Measurements from ENCODE around the gene PSTPIP1.

DNA sequence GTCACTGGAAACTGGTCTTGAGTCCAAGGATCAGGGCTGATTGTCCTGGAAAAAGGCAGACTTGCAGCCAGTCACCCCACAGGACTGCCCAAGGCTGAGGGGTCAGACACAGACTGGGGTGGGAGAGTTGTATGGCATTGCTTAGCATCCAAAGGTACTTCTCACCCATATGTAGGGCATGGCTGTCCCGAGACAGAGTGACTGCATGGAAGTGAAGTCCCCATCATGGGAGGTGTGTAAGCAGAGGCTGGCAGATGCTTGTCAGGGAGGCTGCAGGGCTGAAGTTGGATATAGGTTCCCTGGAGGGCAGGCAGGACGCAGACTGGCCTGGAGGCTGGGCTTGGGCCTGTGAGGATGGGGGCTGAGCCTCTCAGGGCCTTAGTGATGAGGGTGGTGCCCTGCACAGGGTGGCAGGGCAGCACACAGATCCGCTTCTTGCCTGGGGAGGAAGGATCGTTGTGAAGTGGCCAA, 31.1 kb downstream of the PSTPIP1 start:
- TF ChIP-seq, protein P1, sequence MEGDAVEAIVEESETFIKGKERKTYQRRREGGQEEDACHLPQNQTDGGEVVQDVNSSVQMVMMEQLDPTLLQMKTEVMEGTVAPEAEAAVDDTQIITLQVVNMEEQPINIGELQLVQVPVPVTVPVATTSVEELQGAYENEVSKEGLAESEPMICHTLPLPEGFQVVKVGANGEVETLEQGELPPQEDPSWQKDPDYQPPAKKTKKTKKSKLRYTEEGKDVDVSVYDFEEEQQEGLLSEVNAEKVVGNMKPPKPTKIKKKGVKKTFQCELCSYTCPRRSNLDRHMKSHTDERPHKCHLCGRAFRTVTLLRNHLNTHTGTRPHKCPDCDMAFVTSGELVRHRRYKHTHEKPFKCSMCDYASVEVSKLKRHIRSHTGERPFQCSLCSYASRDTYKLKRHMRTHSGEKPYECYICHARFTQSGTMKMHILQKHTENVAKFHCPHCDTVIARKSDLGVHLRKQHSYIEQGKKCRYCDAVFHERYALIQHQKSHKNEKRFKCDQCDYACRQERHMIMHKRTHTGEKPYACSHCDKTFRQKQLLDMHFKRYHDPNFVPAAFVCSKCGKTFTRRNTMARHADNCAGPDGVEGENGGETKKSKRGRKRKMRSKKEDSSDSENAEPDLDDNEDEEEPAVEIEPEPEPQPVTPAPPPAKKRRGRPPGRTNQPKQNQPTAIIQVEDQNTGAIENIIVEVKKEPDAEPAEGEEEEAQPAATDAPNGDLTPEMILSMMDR (IDR thresholded peaks at IDR 0.05), result no peak
- TF ChIP-seq, protein P2, sequence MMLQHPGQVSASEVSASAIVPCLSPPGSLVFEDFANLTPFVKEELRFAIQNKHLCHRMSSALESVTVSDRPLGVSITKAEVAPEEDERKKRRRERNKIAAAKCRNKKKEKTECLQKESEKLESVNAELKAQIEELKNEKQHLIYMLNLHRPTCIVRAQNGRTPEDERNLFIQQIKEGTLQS (CRISPR knock-in tag; conservative IDR thresholded peaks at IDR 0.05), result no peak
- TF ChIP-seq, protein P3, sequence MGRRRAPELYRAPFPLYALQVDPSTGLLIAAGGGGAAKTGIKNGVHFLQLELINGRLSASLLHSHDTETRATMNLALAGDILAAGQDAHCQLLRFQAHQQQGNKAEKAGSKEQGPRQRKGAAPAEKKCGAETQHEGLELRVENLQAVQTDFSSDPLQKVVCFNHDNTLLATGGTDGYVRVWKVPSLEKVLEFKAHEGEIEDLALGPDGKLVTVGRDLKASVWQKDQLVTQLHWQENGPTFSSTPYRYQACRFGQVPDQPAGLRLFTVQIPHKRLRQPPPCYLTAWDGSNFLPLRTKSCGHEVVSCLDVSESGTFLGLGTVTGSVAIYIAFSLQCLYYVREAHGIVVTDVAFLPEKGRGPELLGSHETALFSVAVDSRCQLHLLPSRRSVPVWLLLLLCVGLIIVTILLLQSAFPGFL (CRISPR knock-in tag; IDR thresholded peaks at IDR 0.05; ENCODE audit: borderline replicate concordance), result no peak
- TF ChIP-seq, protein P4, sequence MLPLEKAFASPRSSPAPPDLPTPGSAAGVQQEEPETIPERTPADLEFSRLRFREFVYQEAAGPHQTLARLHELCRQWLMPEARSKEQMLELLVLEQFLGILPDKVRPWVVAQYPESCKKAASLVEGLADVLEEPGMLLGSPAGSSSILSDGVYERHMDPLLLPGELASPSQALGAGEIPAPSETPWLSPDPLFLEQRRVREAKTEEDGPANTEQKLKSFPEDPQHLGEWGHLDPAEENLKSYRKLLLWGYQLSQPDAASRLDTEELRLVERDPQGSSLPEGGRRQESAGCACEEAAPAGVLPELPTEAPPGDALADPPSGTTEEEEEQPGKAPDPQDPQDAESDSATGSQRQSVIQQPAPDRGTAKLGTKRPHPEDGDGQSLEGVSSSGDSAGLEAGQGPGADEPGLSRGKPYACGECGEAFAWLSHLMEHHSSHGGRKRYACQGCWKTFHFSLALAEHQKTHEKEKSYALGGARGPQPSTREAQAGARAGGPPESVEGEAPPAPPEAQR (CRISPR knock-in tag; IDR thresholded peaks at IDR 0.05), result no peak
- TF ChIP-seq CBFB (CRISPR knock-in tag; IDR thresholded peaks at IDR 0.05; ENCODE audit: low read depth) (no peak), NR2C2 (CRISPR knock-in tag; IDR thresholded peaks at IDR 0.05) (no peak), SP1 (CRISPR knock-in tag; conservative IDR thresholded peaks at IDR 0.05) (no peak)
- TF ChIP-seq, protein P5, sequence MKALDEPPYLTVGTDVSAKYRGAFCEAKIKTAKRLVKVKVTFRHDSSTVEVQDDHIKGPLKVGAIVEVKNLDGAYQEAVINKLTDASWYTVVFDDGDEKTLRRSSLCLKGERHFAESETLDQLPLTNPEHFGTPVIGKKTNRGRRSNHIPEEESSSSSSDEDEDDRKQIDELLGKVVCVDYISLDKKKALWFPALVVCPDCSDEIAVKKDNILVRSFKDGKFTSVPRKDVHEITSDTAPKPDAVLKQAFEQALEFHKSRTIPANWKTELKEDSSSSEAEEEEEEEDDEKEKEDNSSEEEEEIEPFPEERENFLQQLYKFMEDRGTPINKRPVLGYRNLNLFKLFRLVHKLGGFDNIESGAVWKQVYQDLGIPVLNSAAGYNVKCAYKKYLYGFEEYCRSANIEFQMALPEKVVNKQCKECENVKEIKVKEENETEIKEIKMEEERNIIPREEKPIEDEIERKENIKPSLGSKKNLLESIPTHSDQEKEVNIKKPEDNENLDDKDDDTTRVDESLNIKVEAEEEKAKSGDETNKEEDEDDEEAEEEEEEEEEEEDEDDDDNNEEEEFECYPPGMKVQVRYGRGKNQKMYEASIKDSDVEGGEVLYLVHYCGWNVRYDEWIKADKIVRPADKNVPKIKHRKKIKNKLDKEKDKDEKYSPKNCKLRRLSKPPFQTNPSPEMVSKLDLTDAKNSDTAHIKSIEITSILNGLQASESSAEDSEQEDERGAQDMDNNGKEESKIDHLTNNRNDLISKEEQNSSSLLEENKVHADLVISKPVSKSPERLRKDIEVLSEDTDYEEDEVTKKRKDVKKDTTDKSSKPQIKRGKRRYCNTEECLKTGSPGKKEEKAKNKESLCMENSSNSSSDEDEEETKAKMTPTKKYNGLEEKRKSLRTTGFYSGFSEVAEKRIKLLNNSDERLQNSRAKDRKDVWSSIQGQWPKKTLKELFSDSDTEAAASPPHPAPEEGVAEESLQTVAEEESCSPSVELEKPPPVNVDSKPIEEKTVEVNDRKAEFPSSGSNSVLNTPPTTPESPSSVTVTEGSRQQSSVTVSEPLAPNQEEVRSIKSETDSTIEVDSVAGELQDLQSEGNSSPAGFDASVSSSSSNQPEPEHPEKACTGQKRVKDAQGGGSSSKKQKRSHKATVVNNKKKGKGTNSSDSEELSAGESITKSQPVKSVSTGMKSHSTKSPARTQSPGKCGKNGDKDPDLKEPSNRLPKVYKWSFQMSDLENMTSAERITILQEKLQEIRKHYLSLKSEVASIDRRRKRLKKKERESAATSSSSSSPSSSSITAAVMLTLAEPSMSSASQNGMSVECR (CRISPR knock-in tag; IDR thresholded peaks at IDR 0.05; ENCODE audit: borderline replicate concordance), result no peak
- TF ChIP-seq, protein P6, sequence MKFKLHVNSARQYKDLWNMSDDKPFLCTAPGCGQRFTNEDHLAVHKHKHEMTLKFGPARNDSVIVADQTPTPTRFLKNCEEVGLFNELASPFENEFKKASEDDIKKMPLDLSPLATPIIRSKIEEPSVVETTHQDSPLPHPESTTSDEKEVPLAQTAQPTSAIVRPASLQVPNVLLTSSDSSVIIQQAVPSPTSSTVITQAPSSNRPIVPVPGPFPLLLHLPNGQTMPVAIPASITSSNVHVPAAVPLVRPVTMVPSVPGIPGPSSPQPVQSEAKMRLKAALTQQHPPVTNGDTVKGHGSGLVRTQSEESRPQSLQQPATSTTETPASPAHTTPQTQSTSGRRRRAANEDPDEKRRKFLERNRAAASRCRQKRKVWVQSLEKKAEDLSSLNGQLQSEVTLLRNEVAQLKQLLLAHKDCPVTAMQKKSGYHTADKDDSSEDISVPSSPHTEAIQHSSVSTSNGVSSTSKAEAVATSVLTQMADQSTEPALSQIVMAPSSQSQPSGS (CRISPR knock-in tag; IDR thresholded peaks at IDR 0.05; ENCODE audit: borderline replicate concordance, low read depth), result no peak

Data from WTC11 (cell line).